NCI-H187 treated with DMSO at 0.1 percent for 48 hours (cell line): ENCODE data around the gene HERPUD1.
"Not testable (repeated sequence)": the region's sequence is repeated elsewhere in the genome, so short reads cannot be mapped to it uniquely, and the experiment has no call there.

Experiments used
- DNase-seq: peaks from one replicate; lab custom pipeline; 2025; lab: John Stamatoyannopoulos, UW

HERPUD1 gene

GRCh38 chr16:56934599-56935145 lies 2.7 kb downstream of the HERPUD1 start:
- not testable (repeated sequence) for DNase-seq

GRCh38 chr16:56935201-56935600 lies 3.3 kb downstream of the HERPUD1 start:
- DNase-seq, result no peak

GRCh38 chr16:56936491-56936890 lies 4.5 kb downstream of the HERPUD1 start:
- DNase-seq, result no peak

- DNase-seq, result no peak
These were observed 5.0 kb downstream of the HERPUD1 start for GRCh38 chr16:56936950-56937349.

GRCh38 chr16:56938664-56939513 lies 6.9 kb downstream of the HERPUD1 start:
- no peak for DNase-seq

GRCh38 chr16:56939801-56940200 lies 7.9 kb downstream of the HERPUD1 start:
- DNase-seq, result peak; percentile 78

- DNase-seq, result no peak
These were observed 9.2 kb downstream of the HERPUD1 start for GRCh38 chr16:56941092-56941491.

GRCh38 chr16:56941856-56942331 lies 10.0 kb downstream of the HERPUD1 start:
- DNase-seq, result no peak

GRCh38 chr16:56943761-56944375 lies 11.9 kb downstream of the HERPUD1 start:
- DNase-seq, result no peak

GRCh38 chr16:56944954-56945839 lies 13.3 kb downstream of the HERPUD1 start:
- DNase-seq, result no peak

GRCh38 chr16:56945847-56946527 lies 14.0 kb downstream of the HERPUD1 start:
- DNase-seq, result no peak

- no peak for DNase-seq
These were observed 15.0 kb downstream of the HERPUD1 start for GRCh38 chr16:56946767-56947603.

- DNase-seq, result no peak
These were observed 15.7 kb downstream of the HERPUD1 start for GRCh38 chr16:56947604-56947995.

GRCh38 chr16:56948234-56948633 lies 16.3 kb downstream of the HERPUD1 start:
- DNase-seq, result no peak

GRCh38 chr16:56950051-56950450 lies 18.1 kb downstream of the HERPUD1 start:
- no peak for DNase-seq

GRCh38 chr16:56950455-56950854 lies 18.5 kb downstream of the HERPUD1 start:
- no peak for DNase-seq

- DNase-seq, result no peak
These were observed 19.2 kb downstream of the HERPUD1 start for GRCh38 chr16:56950881-56951771.

- no peak for DNase-seq
These were observed 21.1 kb downstream of the HERPUD1 start for GRCh38 chr16:56953006-56953405.

- no peak for DNase-seq
These were observed 24.1 kb downstream of the HERPUD1 start for GRCh38 chr16:56956076-56956475.
